SU-DHL-6 (cell line): ENCODE measurements around the gene MBP.

Source experiments
- H2AFZ ChIP-seq: fragments of 200-600 bp; sonication (generic); 2 replicates; pipeline ENCODE4 v1.6.1; 2014; ENCODE audit warnings: low read depth, mild to moderate bottlenecking, moderate library complexity, mixed read lengths, antibody characterized with exemption, low read length; ENCODE audit not compliant: severe bottlenecking
- H3F3A ChIP-seq: fragments of 200-600 bp; shearing (Covaris generic); 2 replicates; pipeline ENCODE4 v1.6.0; 2016; ENCODE audit warnings: antibody characterized with exemption, mild to moderate bottlenecking; ENCODE audit not compliant: insufficient read depth
- H3K27ac ChIP-seq: fragments of 200-600 bp; sonication (generic); 2 replicates; pipeline ENCODE4 v1.5.1; 2016; ENCODE audit warnings: low read depth, mild to moderate bottlenecking, low read length, moderate library complexity, mixed read lengths
- H3K27me3 ChIP-seq: fragments of 200-600 bp; sonication (generic), shearing (Covaris generic); 2 replicates; pipeline ENCODE4 v1.6.0; 2014; ENCODE audit warnings: mild to moderate bottlenecking, low read length
- H3K36me3 ChIP-seq: fragments of 200-600 bp; sonication (generic); 2 replicates; pipeline ENCODE4 v1.6.1; 2014; ENCODE audit warnings: mild to moderate bottlenecking, low read length, mixed read lengths
- H3K4me2 ChIP-seq: fragments of 300-600, 200-600 bp; shearing (Covaris generic), sonication (generic); 2 replicates; pipeline ENCODE4 v1.6.0; 2014; ENCODE audit warnings: low read length, low read depth, mild to moderate bottlenecking; ENCODE audit not compliant: poor library complexity, severe bottlenecking
- H3K4me3 ChIP-seq: fragments of 200-600 bp; sonication (generic); 2 replicates; pipeline ENCODE4 v1.5.1; 2014; ENCODE audit warnings: antibody characterized with exemption, low read length, mild to moderate bottlenecking, mixed read lengths; ENCODE audit not compliant: insufficient read depth, poor library complexity, severe bottlenecking
- H3K79me2 ChIP-seq: fragments of 200-600 bp; sonication (generic); 2 replicates; pipeline ENCODE4 v1.6.1; 2014; ENCODE audit warnings: mild to moderate bottlenecking, low read length, moderate library complexity; ENCODE audit not compliant: insufficient read depth
- H3K9ac ChIP-seq: fragments of 200-600 bp; sonication (generic); 2 replicates; pipeline ENCODE4 v1.7.0; 2014; ENCODE audit warnings: mild to moderate bottlenecking, low read length
- H3K9me2 ChIP-seq: fragments of 200-600 bp; sonication (generic); replicated peaks from 2 replicates; pipeline ENCODE4 v1.6.1; 2014; ENCODE audit warnings: low read length; ENCODE audit not compliant: insufficient read depth
- H3K9me3 ChIP-seq: fragments of 200-600 bp; sonication (generic); 2 replicates; pipeline ENCODE4 v1.6.1; 2014; ENCODE audit warnings: low read length, mixed read lengths; ENCODE audit not compliant: insufficient read depth
- H4K20me1 ChIP-seq: fragments of 200-600 bp; sonication (generic); 2 replicates; pipeline ENCODE4 v1.6.1; 2014; ENCODE audit warnings: low read depth, mild to moderate bottlenecking, antibody characterized with exemption, low read length, moderate library complexity, mixed read lengths
- EZH2phosphoT487 ChIP-seq: fragments of 200-600 bp; sonication (generic), shearing (Covaris generic); conservative IDR thresholded peaks from 2 replicates; pipeline ENCODE4 v1.6.1; 2018; ENCODE audit warnings: mild to moderate bottlenecking, antibody characterized with exemption, low read length, moderate library complexity, mixed read lengths
- TF ChIP-seq, protein P1 (sequence below): fragments of 200-600 bp; sonication (generic); IDR thresholded peaks from one replicate; pipeline ENCODE4 v1.5.1; 2017; ENCODE audit warnings: antibody characterized with exemption, mild to moderate bottlenecking, low read length, moderate library complexity; ENCODE audit not compliant: insufficient read depth, poor library complexity, severe bottlenecking

The MBP gene

DNA sequence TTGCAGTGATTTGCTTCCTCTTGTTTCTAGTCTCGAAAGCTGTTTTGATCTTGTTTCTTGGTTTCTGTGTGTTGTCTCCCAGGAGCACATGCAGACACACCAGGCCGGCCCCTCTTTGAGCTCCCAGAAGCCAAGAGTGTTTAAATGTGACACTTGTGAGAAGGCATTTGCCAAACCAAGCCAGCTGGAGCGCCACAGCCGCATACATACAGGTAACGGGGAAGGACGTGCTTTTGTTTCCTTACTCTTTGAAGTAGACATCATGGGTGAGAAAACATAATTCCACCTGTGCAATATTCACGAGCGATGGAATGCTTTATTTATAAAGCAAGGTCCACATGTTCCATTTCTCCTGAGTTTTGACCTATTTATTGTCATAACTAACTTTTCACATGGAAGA, 173.0 kb downstream of the MBP start:
- Histone ChIP-seq H3K4me2 (no peak overlapping the region), H3K4me3 (no peak overlapping the region), H2AFZ (no peak overlapping the region), H3K9me3 (no peaks in the 10 kb centered on the region), H3K27ac (no peak overlapping the region), H3K79me2 (no peaks in the 10 kb centered on the region), H3K9me2 (no peaks in the 10 kb centered on the region), H3K27me3 (no peaks in the 10 kb centered on the region), H3K9ac (no peak overlapping the region), H3F3A (peaks cover 9% of the 10 kb centered on the region), H3K36me3 (0 out of 2 replicates have a peak, but pooled peaks cover 3% of the 10 kb centered on the region), H4K20me1 (no peaks in the 10 kb centered on the region)
- no peak for TF ChIP-seq EZH2phosphoT487
- TF ChIP-seq, protein P1, sequence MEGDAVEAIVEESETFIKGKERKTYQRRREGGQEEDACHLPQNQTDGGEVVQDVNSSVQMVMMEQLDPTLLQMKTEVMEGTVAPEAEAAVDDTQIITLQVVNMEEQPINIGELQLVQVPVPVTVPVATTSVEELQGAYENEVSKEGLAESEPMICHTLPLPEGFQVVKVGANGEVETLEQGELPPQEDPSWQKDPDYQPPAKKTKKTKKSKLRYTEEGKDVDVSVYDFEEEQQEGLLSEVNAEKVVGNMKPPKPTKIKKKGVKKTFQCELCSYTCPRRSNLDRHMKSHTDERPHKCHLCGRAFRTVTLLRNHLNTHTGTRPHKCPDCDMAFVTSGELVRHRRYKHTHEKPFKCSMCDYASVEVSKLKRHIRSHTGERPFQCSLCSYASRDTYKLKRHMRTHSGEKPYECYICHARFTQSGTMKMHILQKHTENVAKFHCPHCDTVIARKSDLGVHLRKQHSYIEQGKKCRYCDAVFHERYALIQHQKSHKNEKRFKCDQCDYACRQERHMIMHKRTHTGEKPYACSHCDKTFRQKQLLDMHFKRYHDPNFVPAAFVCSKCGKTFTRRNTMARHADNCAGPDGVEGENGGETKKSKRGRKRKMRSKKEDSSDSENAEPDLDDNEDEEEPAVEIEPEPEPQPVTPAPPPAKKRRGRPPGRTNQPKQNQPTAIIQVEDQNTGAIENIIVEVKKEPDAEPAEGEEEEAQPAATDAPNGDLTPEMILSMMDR, result no peak

DNA sequence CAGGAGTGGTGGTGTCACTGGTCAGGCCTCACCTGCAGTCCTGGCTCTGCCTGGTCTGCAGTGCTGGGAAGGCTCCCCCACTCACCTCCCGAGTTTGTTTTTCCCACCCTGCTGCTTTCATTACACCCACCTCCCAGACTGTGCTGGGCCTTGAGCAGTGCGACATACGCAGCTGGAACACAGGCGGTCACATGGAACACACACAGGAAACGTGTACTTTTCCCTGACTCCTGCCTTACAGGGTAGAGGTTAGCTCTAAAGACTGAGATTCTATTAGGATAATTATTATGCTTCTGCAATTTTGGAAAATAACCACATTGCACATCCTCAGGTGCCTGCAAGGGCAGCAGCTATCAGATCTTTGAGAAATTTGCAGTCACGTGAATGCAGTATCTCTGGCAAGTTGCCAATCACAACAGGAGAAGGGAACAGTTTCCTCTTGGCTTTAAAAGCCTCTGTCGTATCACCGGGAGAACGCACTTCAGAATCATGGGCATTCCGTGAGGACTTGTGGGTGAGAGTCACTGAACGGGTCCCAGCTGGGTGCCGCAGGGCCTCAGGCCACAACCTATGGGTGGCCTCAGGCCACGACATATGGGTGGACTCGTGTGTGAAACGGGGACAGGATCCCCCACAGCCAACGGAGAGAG, 173.8 kb downstream of the MBP start:
- no peaks in the 10 kb centered on the region for H3K9me2 ChIP-seq

DNA sequence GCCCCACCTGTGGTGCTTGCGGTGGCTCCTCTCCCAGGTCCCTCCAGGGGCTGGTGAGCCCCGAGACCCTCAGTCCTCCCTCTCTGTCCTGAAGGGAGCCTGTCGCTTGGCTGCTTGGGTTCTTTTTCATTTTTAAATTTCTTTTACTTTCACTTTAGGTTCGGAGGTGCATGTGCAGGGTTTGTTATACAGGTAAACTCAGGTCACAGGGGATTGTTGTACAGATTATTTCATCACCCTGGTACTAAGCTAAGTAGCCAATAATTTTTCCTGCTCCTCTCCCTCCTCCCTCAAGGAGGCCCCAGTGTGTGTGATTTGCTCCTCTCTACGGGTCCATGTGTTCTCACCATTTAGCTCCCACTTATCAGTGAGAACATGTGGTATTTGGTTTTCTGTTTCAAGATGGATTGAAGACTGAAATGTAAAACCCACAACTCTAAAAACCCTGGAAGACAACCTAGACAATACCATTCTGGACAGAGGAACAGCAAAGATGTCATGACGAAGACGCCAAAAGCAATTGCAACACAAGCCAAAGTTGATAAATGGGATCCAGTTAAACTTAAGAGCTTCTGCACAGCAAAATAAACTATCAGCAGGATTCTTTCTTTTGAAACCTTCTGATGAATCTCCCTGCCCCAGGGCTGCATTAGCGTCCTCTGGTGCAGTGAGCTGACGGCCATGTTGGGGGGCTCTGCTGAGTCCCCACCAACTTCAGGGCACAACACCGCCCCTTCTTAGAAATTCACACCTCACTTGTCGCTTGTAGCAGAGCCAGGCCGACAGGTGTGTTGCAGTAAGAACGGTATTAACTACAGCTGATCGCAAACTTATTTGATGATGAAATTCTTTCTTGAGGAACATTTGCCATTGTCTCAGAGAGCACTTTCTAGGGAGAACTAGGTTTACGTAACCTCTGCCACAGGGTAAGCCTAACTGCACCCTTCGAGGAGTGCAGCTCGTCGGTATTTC, 174.9 kb downstream of the MBP start:
- Histone ChIP-seq H3K4me3 (no peak overlapping the region), H3K27me3 (no peaks in the 10 kb centered on the region), H3K9ac (no peak overlapping the region)

More for the DNA sequence above, 173.8 kb downstream of the MBP start:
- Histone ChIP-seq H2AFZ (no peak overlapping the region), H3K27ac (no peak overlapping the region), H3K27me3 (no peaks in the 10 kb centered on the region), H3K4me3 (no peak overlapping the region), H3K9me3 (no peaks in the 10 kb centered on the region), H3K4me2 (no peak overlapping the region), H3K79me2 (no peaks in the 10 kb centered on the region), H4K20me1 (no peaks in the 10 kb centered on the region), H3K9ac (no peak overlapping the region), H3K36me3 (0 out of 2 replicates have a peak, but pooled peaks cover 3% of the 10 kb centered on the region), H3F3A (peaks cover 2% of the 10 kb centered on the region)
- no peak for TF ChIP-seq EZH2phosphoT487
- TF ChIP-seq, protein P1, result no peak

More for the DNA sequence above, 174.9 kb downstream of the MBP start:
- TF ChIP-seq EZH2phosphoT487, result no peak
- TF ChIP-seq, protein P1, result no peak
- Histone ChIP-seq H3K36me3 (0 out of 2 replicates have a peak, but pooled peaks cover 3% of the 10 kb centered on the region), H4K20me1 (no peaks in the 10 kb centered on the region), H3K27ac (no peak overlapping the region), H3K4me2 (no peak overlapping the region), H3K79me2 (no peaks in the 10 kb centered on the region), H3K9me3 (no peaks in the 10 kb centered on the region), H3F3A (no peaks in the 10 kb centered on the region), H3K9me2 (no peaks in the 10 kb centered on the region), H2AFZ (no peak overlapping the region)
